Astrocyte (in vitro differentiated cells and primary cell): Measurements from ENCODE around the gene CALD1.

Experiments used
- CTCF ChIP-seq: IDR thresholded peaks from 2 replicates; pipeline ENCODE4 v1.5.1; 2011; ENCODE audit warnings: low read depth, mild to moderate bottlenecking, inconsistent platforms, low read length, moderate library complexity; ENCODE audit not compliant: insufficient read depth
- EZH2 ChIP-seq: IDR thresholded peaks from 2 replicates; pipeline ENCODE4 v1.6.1; 2012; ENCODE audit warnings: mild to moderate bottlenecking, low read length, inconsistent platforms; ENCODE audit not compliant: insufficient read depth

GRCh38 chr7:134899729-134900128 lies 120.3 kb downstream of the CALD1 start:
- no peak for TF ChIP-seq CTCF
- no peak for TF ChIP-seq EZH2
